SU-DHL-6 (cell line): ENCODE results near the gene LDHAL6B.

Source experiments
- CTCF ChIP-seq: fragments of 200-600 bp; sonication (generic); IDR thresholded peaks from one replicate; pipeline ENCODE4 v1.5.1; 2017; ENCODE audit warnings: antibody characterized with exemption, mild to moderate bottlenecking, low read length, moderate library complexity; ENCODE audit not compliant: insufficient read depth, poor library complexity, severe bottlenecking
- EZH2phosphoT487 ChIP-seq: fragments of 200-600 bp; sonication (generic), shearing (Covaris generic); conservative IDR thresholded peaks from 2 replicates; pipeline ENCODE4 v1.6.1; 2018; ENCODE audit warnings: mild to moderate bottlenecking, antibody characterized with exemption, low read length, moderate library complexity, mixed read lengths

GRCh38 chr15:59251001-59251845 is 44.6 kb downstream of the LDHAL6B start:
- TF ChIP-seq CTCF (no peak), EZH2phosphoT487 (no peak)
